ENCODE results near the gene LTK. TPM values are rescaled to one million over a fixed set of nuclear protein-coding genes. Genes with fewer than 3 reads are reported as not detected.
"Not testable (repeated sequence)": the region's sequence is repeated elsewhere in the genome, so short reads cannot be mapped to it uniquely, and the experiment has no call there.

The LTK gene
- total RNA-seq, 1 donor from 2014 or later = 7.9 TPM

DNA sequence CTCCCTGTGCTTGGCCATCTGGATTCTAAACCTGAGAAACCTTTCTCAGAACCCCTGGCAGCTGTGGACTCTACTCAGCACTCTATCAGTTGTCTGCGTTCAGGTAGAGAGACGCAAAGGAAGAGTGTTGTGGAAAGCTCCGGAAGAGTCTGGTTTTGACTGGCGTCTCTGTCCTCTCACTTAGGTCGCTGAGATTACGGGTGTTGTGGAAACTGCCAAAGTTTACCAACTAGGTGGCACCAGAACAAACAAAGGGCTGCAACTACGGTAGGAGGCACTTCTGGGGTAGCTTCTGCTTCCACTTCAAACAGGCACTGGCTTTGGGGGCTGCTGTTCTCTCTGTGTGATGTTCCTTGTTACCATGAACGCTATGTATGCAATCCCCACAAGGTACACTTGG lies 39.2 kb downstream of the LTK start:
- no peak for DNase-seq (ENCODE audit: low read depth)
- TF ChIP-seq CTCF (IDR thresholded peaks at IDR 0.05; ENCODE audit: insufficient read depth, low read length, poor library complexity, severe bottlenecking) = no peak
- H3K36me3 ChIP-seq (ENCODE audit: control insufficient read depth, insufficient read depth, low read length) = peaks cover 3% of the 10 kb centered on the region
- no peaks in the 10 kb centered on the region for H3K27me3 ChIP-seq (ENCODE audit: control insufficient read depth, insufficient read depth, low read length)
- no peak overlapping the region for H3K4me3 ChIP-seq (ENCODE audit: low read depth, low read length)

DNA sequence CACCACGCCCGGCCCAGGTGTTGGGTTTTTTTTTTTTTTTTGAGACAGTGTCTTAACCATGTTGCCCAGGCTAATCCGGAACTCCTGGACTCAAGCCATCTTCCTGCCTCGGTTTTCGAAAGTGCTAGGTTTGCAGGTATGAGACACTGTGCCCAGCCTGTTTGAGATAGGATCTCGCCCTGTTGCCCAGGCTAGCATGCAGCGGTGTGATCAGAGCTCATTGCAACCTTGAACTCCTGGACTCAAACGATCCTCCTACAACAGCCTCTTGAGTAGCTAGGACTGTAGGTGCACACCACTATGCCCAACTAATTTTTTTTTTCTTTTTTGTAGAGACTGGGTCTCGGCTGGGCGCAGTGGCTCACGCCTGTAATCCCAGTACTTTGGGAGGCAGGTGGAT lies 40.2 kb downstream of the LTK start:
- H3K36me3 ChIP-seq (ENCODE audit: control insufficient read depth, insufficient read depth, low read length) = peaks cover 3% of the 10 kb centered on the region

GRCh38 chr15:41469644-41470043 lies 44.0 kb downstream of the LTK start:
- not testable (repeated sequence) for H3K27me3 ChIP-seq (ENCODE audit: control insufficient read depth, insufficient read depth, low read length); H3K4me3 ChIP-seq (ENCODE audit: low read depth, low read length); H3K36me3 ChIP-seq (ENCODE audit: control insufficient read depth, insufficient read depth, low read length); DNase-seq (ENCODE audit: low read depth)

More for the DNA sequence above, 40.2 kb downstream of the LTK start:
- H3K4me3 ChIP-seq (ENCODE audit: low read depth, low read length) = no peak overlapping the region
- no peak for TF ChIP-seq CTCF (IDR thresholded peaks at IDR 0.05; ENCODE audit: insufficient read depth, low read length, poor library complexity, severe bottlenecking)
- H3K27me3 ChIP-seq (ENCODE audit: control insufficient read depth, insufficient read depth, low read length) = no peaks in the 10 kb centered on the region
- no peak for DNase-seq (ENCODE audit: low read depth)

- Histone ChIP-seq H3K4me3 (ENCODE audit: low read depth, low read length) (no peak overlapping the region), H3K36me3 (ENCODE audit: control insufficient read depth, insufficient read depth, low read length) (peaks cover 2% of the 10 kb centered on the region), H3K27me3 (ENCODE audit: control insufficient read depth, insufficient read depth, low read length) (no peaks in the 10 kb centered on the region)
- no peak for TF ChIP-seq CTCF (IDR thresholded peaks at IDR 0.05; ENCODE audit: insufficient read depth, low read length, poor library complexity, severe bottlenecking)
- DNase-seq (ENCODE audit: low read depth) = no peak
Measured at GRCh38 chr15:41466711-41467110, 46.9 kb downstream of the LTK start.

DNA sequence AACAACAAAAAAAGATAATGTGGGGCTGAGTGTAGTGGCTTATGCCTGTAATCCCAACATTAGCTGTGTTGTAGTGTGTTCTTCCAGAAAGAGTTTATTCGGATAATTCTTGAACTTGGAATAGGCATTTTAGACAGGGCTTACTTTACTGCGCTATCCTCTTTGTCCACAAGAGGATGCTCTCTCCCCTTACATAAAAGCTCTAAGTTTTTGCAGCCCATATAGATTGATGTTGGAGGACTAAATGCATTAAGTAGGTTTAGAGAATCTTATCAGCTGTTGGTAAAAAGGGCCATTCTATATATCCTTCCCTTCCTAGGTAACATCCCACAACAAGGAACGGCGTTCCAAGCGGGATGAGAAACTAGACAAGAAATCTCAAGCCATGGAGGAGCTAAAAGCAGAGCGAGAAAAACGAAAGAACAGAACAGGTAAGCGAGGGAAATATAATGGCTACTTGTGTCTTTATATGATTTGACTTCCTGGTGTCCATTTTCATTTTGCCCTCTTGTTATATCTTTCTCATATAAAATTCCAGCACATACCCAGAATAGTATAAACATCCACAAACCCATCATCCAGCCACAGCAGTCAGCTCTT lies 47.7 kb downstream of the LTK start:
- peak; percentile 98 for TF ChIP-seq CTCF (IDR thresholded peaks at IDR 0.05; ENCODE audit: insufficient read depth, low read length, poor library complexity, severe bottlenecking)
- Histone ChIP-seq H3K4me3 (ENCODE audit: low read depth, low read length) (no peak overlapping the region), H3K27me3 (ENCODE audit: control insufficient read depth, insufficient read depth, low read length) (no peaks in the 10 kb centered on the region), H3K36me3 (ENCODE audit: control insufficient read depth, insufficient read depth, low read length) (peaks cover 1% of the 10 kb centered on the region)
- no peak for DNase-seq (ENCODE audit: low read depth)

DNA sequence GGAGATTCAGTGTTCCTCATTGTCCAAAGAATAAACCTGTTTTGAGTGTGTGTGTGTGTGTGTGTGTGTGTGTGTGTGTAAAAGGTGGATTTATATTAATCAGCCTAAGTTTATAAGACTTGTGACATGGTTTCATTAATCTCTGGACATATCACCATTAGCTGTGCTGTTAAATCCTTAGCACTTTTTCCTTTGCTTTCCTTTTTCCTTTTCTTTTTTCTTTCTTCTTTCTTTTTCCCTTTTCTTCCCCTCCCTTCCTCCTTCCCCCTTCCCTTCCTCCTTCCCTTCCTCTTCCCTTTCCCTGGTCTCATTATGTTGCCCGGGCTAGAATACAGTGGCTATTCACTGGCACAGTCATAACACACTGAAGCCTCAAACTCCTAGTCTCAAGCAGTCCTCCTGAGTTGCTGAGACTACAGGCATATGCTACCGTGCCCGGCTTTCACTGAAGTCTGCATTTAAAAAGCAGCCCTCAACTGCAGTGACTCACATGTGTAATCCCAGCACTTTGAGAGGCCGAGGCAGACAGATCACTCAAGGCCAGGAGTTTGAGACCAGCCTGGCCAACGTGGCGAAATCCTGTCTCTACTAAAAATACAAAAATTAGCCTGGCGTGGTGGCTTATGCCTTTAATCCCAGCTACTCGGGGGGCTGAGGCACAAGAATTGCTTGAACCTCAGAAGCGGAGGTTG lies 48.6 kb downstream of the LTK start:
- TF ChIP-seq CTCF (IDR thresholded peaks at IDR 0.05; ENCODE audit: insufficient read depth, low read length, poor library complexity, severe bottlenecking) = no peak
- H3K36me3 ChIP-seq (ENCODE audit: control insufficient read depth, insufficient read depth, low read length) = no peaks in the 10 kb centered on the region
- no peak overlapping the region for H3K4me3 ChIP-seq (ENCODE audit: low read depth, low read length)
- H3K27me3 ChIP-seq (ENCODE audit: control insufficient read depth, insufficient read depth, low read length) = no peaks in the 10 kb centered on the region
- DNase-seq (ENCODE audit: low read depth) = no peak
